Measurements from ENCODE around the gene GALNT5.
A peak's percentile ranks its signal among the peaks of the same experiment; 100 is the strongest.
"Not testable (repeated sequence)": the region's sequence is repeated elsewhere in the genome, so short reads cannot be mapped to it uniquely, and the experiment has no call there.

The GALNT5 gene

GRCh38 chr2:157250836-157251235, 6.7 kb upstream of the GALNT5 start:
- no peak for DNase-seq

GRCh38 chr2:157251932-157252331, 5.6 kb upstream of the GALNT5 start:
- no peak for DNase-seq

- DNase-seq: no peak
Observed at GRCh38 chr2:157252529-157252928, 5.0 kb upstream of the GALNT5 start.

DNA sequence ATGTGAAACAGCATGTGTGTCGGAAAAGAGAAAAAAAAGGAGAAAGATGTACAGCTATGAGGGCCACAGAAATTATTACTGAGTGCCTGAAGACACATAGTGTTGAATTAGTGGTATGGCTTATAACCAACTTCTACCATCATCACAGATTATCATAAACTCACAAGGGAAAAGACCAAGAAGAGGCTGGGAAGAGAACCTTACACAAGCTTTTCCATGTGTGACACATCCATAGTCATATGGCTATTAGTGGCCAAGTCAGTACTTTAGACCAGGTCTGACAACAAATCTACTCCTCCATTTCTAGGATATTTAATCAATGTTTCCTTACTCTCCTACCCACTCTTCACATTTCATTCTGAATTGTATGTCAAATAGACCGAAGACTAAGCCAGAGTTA, 3.5 kb upstream of the GALNT5 start:
- DNase-seq: no peak

DNA sequence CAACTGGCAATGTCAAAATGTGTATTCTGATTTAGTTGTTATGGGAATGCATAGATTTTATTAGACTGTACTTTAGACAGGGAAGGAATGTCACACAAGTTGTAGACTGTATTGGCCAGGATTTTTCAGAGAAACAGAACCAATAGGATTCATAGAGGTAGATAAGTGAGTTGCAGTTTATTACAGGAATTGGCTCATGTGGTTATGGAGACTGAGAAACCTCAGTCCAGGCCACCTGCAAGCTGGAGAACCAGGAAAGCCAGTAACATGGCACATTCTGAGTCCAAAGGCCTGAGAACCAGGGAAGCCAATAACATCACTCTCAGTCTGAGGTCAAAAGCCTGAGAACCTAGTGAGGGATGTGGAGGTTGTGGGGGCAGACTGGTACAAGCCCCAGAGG, 1.8 kb upstream of the GALNT5 start:
- DNase-seq: no peak

GRCh38 chr2:157256626-157257025, 879 bp upstream of the GALNT5 start:
- DNase-seq: no peak

DNA sequence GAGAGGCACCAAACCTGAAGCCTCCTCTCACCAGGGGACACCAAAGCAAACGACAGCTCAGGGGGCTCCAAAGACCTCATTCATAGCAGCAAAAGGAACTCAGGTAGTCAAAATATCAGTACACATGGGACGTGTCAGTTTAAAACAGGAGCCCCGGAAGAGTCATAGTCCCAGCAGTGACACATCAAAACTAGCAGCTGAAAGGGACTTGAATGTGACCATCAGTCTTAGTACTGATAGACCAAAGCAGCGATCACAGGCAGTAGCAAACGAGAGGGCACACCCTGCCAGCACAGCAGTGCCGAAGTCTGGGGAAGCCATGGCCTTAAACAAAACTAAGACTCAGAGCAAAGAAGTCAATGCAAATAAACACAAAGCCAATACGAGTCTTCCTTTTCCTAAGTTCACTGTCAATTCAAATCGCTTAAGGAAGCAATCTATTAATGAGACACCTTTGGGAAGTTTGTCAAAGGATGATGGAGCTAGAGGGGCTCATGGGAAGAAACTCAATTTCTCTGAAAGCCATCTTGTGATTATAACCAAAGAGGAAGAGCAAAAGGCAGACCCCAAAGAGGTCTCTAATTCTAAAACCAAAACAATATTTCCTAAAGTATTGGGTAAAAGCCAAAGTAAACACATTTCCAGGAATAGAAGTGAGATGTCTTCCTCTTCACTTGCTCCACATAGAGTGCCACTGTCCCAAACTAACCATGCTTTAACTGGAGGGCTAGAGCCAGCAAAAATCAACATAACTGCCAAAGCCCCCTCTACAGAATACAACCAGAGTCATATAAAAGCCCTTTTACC, 1.2 kb downstream of the GALNT5 start:
- DNase-seq: no peak

- no peak for DNase-seq
Observed at GRCh38 chr2:157259386-157259785, 1.9 kb downstream of the GALNT5 start.

- no peak for DNase-seq
Observed at GRCh38 chr2:157259960-157260359, 2.5 kb downstream of the GALNT5 start.

GRCh38 chr2:157260533-157261198, 3.2 kb downstream of the GALNT5 start:
- no peak for DNase-seq

GRCh38 chr2:157261199-157261782, 3.8 kb downstream of the GALNT5 start:
- peak; percentile 46 for DNase-seq

DNA sequence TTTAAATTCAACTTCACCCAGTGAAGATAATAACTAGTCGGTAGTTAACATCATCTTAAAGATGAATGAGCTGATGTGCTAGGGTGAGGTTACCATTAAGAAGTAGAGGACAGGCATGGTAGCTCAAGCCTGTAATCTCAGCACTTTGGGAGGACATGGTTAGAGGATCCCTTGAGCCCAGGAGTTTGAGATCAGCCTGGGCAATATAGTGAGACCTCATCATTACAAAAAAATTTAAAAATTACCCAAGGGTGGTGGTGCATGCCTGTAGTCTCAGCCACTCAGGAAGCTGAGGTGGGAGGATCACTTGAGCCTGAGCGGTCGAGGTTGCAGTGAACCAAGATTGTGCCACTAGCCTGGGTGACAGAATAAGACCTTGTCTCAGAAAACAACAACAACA, 4.7 kb downstream of the GALNT5 start:
- no peak for DNase-seq

GRCh38 chr2:157264099-157264498, 6.6 kb downstream of the GALNT5 start:
- DNase-seq: no peak

GRCh38 chr2:157265825-157266224, 8.3 kb downstream of the GALNT5 start:
- DNase-seq: no peak

DNA sequence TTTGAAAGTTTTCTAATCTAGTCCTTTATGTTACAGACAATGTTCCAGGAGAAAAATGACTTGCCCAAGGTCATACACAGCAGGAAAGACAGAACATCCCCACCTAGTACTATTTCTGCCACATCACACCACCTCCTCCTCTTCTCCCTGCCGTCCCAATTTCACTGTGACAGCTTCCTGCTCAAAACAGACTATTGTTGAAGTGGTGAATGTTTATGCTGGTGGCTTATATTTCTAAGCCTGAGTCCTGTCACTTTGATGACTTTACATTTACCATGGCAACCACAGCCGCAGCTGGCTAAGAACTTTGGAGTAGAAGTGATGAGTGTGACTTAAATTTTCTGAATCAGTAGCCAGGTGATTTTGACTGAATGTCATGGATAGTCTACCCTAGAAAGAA, 10.0 kb downstream of the GALNT5 start:
- no peak for DNase-seq

DNA sequence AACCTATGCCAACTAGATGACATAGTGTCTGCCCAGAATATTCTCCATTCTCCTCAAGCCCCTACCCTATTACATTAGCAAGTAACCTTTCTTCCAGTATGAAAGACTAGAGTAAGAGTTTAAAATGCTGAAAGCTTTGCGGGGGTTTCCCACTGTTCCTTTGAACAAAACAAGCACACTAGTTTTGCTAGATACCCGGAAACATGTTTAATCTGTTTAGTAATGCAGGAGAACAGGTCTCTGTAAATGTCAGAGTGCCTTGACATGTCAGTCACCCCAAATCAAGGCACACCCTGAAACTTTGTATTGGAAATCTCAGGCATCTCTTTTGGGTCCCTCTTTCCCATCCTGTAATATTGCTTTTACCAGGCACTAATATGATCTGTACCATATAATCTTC, 11.6 kb downstream of the GALNT5 start:
- no peak for DNase-seq

GRCh38 chr2:157269922-157270321, 12.4 kb downstream of the GALNT5 start:
- no peak for DNase-seq

DNA sequence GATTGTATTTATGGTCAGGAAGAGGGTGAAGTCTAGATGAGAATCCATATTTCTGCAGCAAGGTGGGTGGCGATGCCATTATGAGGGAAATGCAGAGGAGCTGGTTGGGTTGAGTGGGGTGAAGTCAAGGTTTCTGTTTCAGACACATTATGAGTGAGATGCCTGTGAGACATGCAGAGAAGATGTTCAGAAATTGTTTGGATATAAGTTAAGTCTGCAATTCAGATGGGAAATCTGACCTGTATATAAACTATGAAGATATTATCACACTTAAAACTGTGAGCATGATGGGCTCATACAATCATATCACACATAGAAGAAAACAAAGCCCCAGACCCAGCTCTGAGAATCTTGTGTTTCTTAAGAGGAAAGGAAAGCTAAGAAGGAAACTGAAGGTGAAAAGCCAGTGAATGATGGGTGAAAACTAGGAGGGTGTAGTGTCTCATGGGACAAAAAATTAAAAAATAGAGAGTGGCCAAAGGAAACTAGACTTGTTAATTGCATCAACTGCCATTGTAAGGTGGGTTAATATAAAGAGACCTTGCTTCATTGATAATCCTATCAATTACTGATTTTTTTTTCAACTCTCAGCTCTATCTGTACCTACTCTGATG, 14.2 kb downstream of the GALNT5 start:
- no peak for DNase-seq

DNA sequence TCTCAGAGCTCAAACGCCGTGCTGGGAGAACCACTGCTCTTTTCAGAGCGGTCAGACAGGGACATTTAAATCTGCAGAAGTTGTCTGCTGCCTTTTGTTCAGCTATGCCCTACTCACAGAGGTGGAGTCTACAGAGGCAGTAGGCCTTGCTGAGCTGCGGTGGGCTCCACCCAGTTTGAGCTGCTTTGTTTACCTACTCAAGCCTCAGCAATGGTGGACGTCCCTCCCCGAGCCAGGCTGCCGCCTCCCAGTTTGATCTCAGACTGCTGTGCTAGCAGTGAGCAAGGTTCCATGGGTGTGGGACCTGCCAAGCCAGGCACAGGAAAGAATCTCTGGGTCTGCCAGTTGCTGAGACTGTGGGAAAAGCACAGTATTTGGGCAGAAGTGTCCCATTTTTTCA, 21.8 kb downstream of the GALNT5 start:
- DNase-seq: not testable (repeated sequence)

GRCh38 chr2:157281316-157281715, 23.8 kb downstream of the GALNT5 start:
- no peak for DNase-seq

DNA sequence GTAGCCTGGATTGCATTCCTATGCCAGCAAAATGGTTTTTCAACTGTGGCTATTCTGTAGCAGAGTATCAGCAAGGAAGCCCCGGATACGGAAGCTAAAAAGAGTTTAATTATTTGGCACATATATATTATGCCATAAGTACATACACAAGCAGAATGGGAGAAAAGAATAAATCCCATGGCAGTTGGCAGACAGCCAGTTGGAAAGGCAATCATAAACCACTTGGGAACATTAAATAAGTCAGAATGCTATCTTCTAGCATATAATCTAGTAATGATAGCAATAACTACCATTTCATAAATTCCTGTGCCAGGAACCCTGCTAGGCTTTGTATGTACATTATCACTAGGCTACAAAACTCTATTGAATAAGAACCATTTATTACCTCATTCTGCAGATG, 26.0 kb downstream of the GALNT5 start:
- DNase-seq: no peak

DNA sequence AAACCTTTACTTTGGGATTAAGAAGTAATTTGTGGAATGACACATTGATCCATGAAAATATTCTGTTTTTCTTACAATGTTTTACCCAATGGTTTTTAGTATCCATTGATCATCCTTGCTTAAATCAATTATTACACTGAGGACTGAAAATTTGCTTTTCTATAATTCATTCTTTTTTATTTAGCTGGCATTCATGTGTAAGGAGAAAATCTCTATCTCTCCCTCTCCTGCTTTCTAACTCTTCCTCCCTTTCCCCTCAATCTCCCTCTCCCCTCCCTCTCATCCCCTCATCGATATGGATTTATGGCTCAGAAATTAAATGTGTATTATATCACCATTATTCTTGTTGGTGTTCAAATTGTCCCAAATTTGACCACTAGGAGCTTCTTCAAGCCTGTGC, 29.7 kb downstream of the GALNT5 start:
- DNase-seq: no peak

- DNase-seq: no peak
Observed at GRCh38 chr2:157290525-157290924, 33.0 kb downstream of the GALNT5 start.

DNA sequence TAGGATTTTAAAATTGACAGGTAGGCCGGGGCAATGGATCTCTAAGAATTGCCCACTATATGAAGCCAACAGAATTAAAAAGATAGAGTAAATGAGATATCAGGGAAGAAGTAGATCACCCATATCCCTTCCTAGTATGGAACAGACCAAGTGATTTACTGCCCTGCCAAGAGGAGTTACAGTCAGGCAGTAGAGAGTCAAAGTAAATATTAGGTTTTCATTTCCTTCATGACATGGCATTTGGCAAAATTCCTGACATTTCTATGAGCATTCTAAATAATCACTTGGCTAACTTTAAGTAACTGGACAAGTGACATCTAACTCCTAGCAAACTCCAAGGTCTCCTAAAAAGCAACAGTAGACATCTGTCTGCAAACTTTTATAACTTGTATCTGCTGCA, 33.5 kb downstream of the GALNT5 start:
- no peak for DNase-seq

Data from amniotic stem cell (primary cell).